Measurements from ENCODE around the gene DFFA.

DFFA gene

GRCh38 chr1:10494754-10495474, 22.6 kb upstream of the DFFA start:
- Histone ChIP-seq H3K9me2 (replicated peaks; ENCODE audit: low read depth, low read length) (no peaks in the 10 kb centered on the region), H4K20me1 (ENCODE audit: insufficient read depth, low read length, poor library complexity, severe bottlenecking) (no peaks in the 10 kb centered on the region), H3K27me3 (ENCODE audit: insufficient read depth, low read length, poor library complexity, severe bottlenecking) (no peaks in the 10 kb centered on the region), H3K4me1 (ENCODE audit: insufficient read depth, low read length, poor library complexity, severe bottlenecking) (peaks cover 16% of the 10 kb centered on the region), H3K79me2 (ENCODE audit: insufficient read depth, low read length) (peaks cover 87% of the 10 kb centered on the region), H3K4me3 (ENCODE audit: low read length, poor library complexity, severe bottlenecking) (peak overlapping the region; percentile 80), H3K9me3 (ENCODE audit: insufficient read depth, low read depth, low read length) (no peaks in the 10 kb centered on the region), H3K9ac (ENCODE audit: low read depth, low read length, poor library complexity, severe bottlenecking) (peak overlapping the region; percentile 80), H3K36me3 (ENCODE audit: insufficient read depth, low read length) (peaks cover 7% of the 10 kb centered on the region; the same call in 1 of the 2 replicates), H3F3A (ENCODE audit: low read depth) (no peaks in the 10 kb centered on the region), H3K4me2 (ENCODE audit: low read depth, low read length, poor library complexity, severe bottlenecking) (peak overlapping the region; percentile 100), H2AFZ (ENCODE audit: low read length) (peak overlapping the region; percentile 93)
- no peak for TF ChIP-seq EZH2phosphoT487 (IDR thresholded peaks at IDR 0.05; ENCODE audit: borderline replicate concordance)
- TF ChIP-seq, protein P1, sequence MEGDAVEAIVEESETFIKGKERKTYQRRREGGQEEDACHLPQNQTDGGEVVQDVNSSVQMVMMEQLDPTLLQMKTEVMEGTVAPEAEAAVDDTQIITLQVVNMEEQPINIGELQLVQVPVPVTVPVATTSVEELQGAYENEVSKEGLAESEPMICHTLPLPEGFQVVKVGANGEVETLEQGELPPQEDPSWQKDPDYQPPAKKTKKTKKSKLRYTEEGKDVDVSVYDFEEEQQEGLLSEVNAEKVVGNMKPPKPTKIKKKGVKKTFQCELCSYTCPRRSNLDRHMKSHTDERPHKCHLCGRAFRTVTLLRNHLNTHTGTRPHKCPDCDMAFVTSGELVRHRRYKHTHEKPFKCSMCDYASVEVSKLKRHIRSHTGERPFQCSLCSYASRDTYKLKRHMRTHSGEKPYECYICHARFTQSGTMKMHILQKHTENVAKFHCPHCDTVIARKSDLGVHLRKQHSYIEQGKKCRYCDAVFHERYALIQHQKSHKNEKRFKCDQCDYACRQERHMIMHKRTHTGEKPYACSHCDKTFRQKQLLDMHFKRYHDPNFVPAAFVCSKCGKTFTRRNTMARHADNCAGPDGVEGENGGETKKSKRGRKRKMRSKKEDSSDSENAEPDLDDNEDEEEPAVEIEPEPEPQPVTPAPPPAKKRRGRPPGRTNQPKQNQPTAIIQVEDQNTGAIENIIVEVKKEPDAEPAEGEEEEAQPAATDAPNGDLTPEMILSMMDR (conservative IDR thresholded peaks at IDR 0.05; ENCODE audit: low read length), result peak; percentile 97

GRCh38 chr1:10494418-10494753, 22.1 kb upstream of the DFFA start:
- peaks cover 16% of the 10 kb centered on the region for H3K4me1 ChIP-seq (ENCODE audit: insufficient read depth, low read length, poor library complexity, severe bottlenecking)
- peak overlapping the region; percentile 100 for H3K4me2 ChIP-seq (ENCODE audit: low read depth, low read length, poor library complexity, severe bottlenecking)
- H3K27me3 ChIP-seq (ENCODE audit: insufficient read depth, low read length, poor library complexity, severe bottlenecking), result no peaks in the 10 kb centered on the region
- no peaks in the 10 kb centered on the region for H3F3A ChIP-seq (ENCODE audit: low read depth)
- H4K20me1 ChIP-seq (ENCODE audit: insufficient read depth, low read length, poor library complexity, severe bottlenecking), result no peaks in the 10 kb centered on the region
- peaks cover 83% of the 10 kb centered on the region for H3K79me2 ChIP-seq (ENCODE audit: insufficient read depth, low read length)
- H3K9me2 ChIP-seq (replicated peaks; ENCODE audit: low read depth, low read length), result no peaks in the 10 kb centered on the region
- peaks cover 11% of the 10 kb centered on the region; the same call in 1 of the 2 replicates for H3K36me3 ChIP-seq (ENCODE audit: insufficient read depth, low read length)
- no peaks in the 10 kb centered on the region for H3K9me3 ChIP-seq (ENCODE audit: insufficient read depth, low read depth, low read length)
- no peak overlapping the region for H2AFZ ChIP-seq (ENCODE audit: low read length)
- peak overlapping the region; percentile 80 for H3K9ac ChIP-seq (ENCODE audit: low read depth, low read length, poor library complexity, severe bottlenecking)
- TF ChIP-seq, protein P1 (conservative IDR thresholded peaks at IDR 0.05; ENCODE audit: low read length), result no peak
- no peak for TF ChIP-seq EZH2phosphoT487 (IDR thresholded peaks at IDR 0.05; ENCODE audit: borderline replicate concordance)
- peak overlapping the region; percentile 80 for H3K4me3 ChIP-seq (ENCODE audit: low read length, poor library complexity, severe bottlenecking)

DNA sequence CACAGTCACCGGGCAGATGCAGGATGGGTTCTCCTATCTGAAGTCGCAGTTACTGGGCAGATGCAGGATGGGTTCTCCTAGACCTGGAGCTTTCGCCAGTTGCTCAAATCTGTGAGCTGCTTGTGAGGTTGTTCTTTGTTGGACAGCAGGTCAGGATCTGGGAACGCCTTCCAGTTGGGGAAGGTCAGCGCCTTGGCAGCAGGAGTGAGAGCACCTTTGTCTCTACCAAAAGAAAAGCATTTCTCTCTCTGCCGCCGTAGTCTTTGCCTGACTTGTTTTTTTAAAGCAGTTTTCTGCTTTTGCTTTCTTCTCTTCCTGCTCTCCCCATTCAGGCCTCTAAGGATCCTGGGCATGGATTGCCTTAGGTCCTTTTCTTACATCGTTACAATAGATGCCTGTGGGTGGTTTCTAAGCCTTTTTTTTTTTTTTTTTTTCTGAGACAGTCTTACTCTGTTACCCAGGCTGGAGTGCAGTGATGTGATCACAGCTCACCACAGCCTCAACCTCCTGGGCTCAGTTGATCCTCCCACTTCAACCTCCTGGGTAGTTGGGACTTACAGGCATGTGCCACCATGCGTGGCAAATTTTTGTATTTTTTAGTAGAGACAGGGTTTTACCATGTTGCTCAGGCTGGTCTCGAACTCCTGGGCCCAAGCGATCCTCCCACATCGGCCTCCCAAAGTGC, 18.1 kb upstream of the DFFA start:
- Histone ChIP-seq H3K36me3 (ENCODE audit: insufficient read depth, low read length) (peaks cover 5% of the 10 kb centered on the region; the same call in 1 of the 2 replicates), H3K79me2 (ENCODE audit: insufficient read depth, low read length) (peaks cover 62% of the 10 kb centered on the region; the same call in 1 of the 2 replicates), H3K9me2 (replicated peaks; ENCODE audit: low read depth, low read length) (no peaks in the 10 kb centered on the region), H3K27me3 (ENCODE audit: insufficient read depth, low read length, poor library complexity, severe bottlenecking) (no peaks in the 10 kb centered on the region), H3K4me1 (ENCODE audit: insufficient read depth, low read length, poor library complexity, severe bottlenecking) (peaks cover 6% of the 10 kb centered on the region), H2AFZ (ENCODE audit: low read length) (no peak overlapping the region), H3K9ac (ENCODE audit: low read depth, low read length, poor library complexity, severe bottlenecking) (no peak overlapping the region), H3K9me3 (ENCODE audit: insufficient read depth, low read depth, low read length) (no peaks in the 10 kb centered on the region), H3K4me2 (ENCODE audit: low read depth, low read length, poor library complexity, severe bottlenecking) (no peak overlapping the region), H3K4me3 (ENCODE audit: low read length, poor library complexity, severe bottlenecking) (no peak overlapping the region), H3F3A (ENCODE audit: low read depth) (no peaks in the 10 kb centered on the region), H4K20me1 (ENCODE audit: insufficient read depth, low read length, poor library complexity, severe bottlenecking) (no peaks in the 10 kb centered on the region)
- TF ChIP-seq, protein P1 (conservative IDR thresholded peaks at IDR 0.05; ENCODE audit: low read length), result no peak
- TF ChIP-seq EZH2phosphoT487 (IDR thresholded peaks at IDR 0.05; ENCODE audit: borderline replicate concordance), result no peak
